SK-N-MC (cell line): ENCODE data around the gene MAP4K4.

Experiments used
- DNase-seq: peaks from one replicate; pipeline ENCODE4 v3.0.0-alpha.2; 2011; ENCODE audit warnings: low read depth, low spot score
- H3K27ac ChIP-seq: fragments of 200-600 bp; sonication (generic); 2 replicates; pipeline ENCODE4 v1.5.1; 2016; ENCODE audit warnings: mixed run types
- H3K36me3 ChIP-seq: fragments of 200-600 bp; sonication (generic); 2 replicates; pipeline ENCODE4 v1.6.1; 2017; ENCODE audit warnings: antibody characterized with exemption, low read length, mixed read lengths; ENCODE audit not compliant: insufficient read depth
- H3K4me3 ChIP-seq: fragments of 200-600 bp; sonication (generic); 2 replicates; pipeline ENCODE4 v1.5.1; 2016
- H3K9ac ChIP-seq: fragments of 200-600 bp; sonication (generic); 2 replicates; pipeline ENCODE4 v1.8.0; 2017; ENCODE audit warnings: mixed run types, mixed read lengths; ENCODE audit not compliant: insufficient read length
- H3K9me3 ChIP-seq: fragments of 200-600 bp; sonication (generic); 2 replicates; pipeline ENCODE4 v1.6.1; 2017; ENCODE audit warnings: low read depth, mild to moderate bottlenecking, antibody characterized with exemption, low read length, moderate library complexity, mixed read lengths
- EZH2 ChIP-seq: fragments of 200-600 bp; sonication (generic); IDR thresholded peaks from one replicate; pipeline ENCODE4 v1.6.1; 2017; ENCODE audit warnings: antibody characterized with exemption
- FOXP2 ChIP-seq: optimal IDR thresholded peaks from 2 replicates; pipeline ENCODE3; 2011; ENCODE audit warnings: mild to moderate bottlenecking, moderate library complexity; ENCODE audit not compliant: insufficient read depth; ENCODE audit errors: extremely low read length, control extremely low read depth
- POLR2AphosphoS5 ChIP-seq: IDR thresholded peaks from 2 replicates; pipeline ENCODE4 v1.6.1; 2012; ENCODE audit warnings: mild to moderate bottlenecking, low read depth, low read length, borderline replicate concordance

The MAP4K4 gene

DNA sequence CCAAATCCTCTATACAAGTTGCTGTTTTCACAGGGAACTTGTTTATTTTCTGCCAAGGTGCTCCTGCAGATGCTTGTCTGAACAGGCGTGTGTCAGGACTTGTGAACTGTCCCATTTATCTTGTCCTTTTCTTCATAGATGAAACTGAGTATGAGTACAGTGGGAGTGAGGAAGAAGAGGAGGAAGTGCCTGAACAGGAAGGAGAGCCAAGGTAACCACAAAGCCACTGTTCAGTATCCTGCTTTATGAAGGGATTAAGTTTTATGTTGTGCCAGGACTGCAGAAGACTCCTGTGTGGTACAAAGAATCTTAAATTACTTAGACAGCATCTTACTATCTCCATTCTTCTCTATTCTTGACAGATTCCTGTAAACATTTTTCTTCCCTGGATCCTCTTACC is 145.0 kb downstream of the MAP4K4 start:
- Histone ChIP-seq H3K36me3 (peaks cover 75% of the 10 kb centered on the region), H3K9me3 (no peaks in the 10 kb centered on the region), H3K27ac (no peak overlapping the region), H3K4me3 (no peak overlapping the region), H3K9ac (no peak overlapping the region)
- no peak for DNase-seq
- TF ChIP-seq FOXP2: no peak
- no peak for TF ChIP-seq POLR2AphosphoS5
- no peak for TF ChIP-seq EZH2

DNA sequence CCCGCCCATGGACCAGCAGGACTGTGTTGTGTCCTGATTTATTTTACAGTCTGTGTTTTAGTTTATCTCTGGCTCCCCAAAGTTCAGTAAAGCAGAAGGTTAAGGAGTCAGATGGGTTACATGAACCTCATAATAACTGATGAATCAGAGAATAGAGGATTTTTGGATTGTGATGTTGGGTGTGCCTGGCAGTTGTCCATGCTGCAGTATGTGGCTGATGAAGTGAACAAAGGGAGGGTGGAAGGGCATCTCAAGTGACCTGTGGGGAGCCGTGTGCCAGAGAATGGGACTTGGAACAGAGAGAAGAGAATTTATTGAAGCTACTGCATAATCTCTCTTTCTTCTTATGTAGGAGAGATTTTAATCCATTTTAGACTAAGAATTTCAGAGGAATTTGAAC is 145.5 kb downstream of the MAP4K4 start:
- H3K9me3 ChIP-seq: no peaks in the 10 kb centered on the region
- H3K36me3 ChIP-seq: peaks cover 69% of the 10 kb centered on the region
- H3K27ac ChIP-seq: no peak overlapping the region
- no peak for TF ChIP-seq POLR2AphosphoS5
- TF ChIP-seq FOXP2: no peak
- TF ChIP-seq EZH2: no peak
- DNase-seq: no peak
- H3K4me3 ChIP-seq: no peak overlapping the region
- no peak overlapping the region for H3K9ac ChIP-seq

DNA sequence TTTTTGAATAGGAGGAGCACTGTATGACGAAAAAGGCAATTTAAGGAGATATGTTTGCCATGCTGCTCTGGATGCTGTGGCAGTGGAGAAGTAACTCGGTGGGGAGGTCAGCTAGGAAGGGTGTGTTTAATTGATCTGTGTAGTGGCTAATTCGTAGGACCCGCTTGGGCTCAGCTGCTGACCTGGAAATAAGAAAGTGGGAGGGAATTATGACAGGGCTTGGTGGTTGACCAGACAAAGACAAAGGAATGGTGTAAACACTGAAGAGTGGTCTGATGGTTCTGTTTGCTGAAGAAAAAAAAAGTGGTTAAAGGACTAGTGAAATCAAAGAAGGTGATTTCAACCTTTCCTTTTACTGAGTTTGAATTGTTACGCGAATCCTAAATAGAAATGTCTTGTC is 146.0 kb downstream of the MAP4K4 start:
- H3K27ac ChIP-seq: no peak overlapping the region
- TF ChIP-seq FOXP2: no peak
- no peaks in the 10 kb centered on the region for H3K9me3 ChIP-seq
- H3K4me3 ChIP-seq: no peak overlapping the region
- peaks cover 69% of the 10 kb centered on the region for H3K36me3 ChIP-seq
- H3K9ac ChIP-seq: no peak overlapping the region
- DNase-seq: no peak

DNA sequence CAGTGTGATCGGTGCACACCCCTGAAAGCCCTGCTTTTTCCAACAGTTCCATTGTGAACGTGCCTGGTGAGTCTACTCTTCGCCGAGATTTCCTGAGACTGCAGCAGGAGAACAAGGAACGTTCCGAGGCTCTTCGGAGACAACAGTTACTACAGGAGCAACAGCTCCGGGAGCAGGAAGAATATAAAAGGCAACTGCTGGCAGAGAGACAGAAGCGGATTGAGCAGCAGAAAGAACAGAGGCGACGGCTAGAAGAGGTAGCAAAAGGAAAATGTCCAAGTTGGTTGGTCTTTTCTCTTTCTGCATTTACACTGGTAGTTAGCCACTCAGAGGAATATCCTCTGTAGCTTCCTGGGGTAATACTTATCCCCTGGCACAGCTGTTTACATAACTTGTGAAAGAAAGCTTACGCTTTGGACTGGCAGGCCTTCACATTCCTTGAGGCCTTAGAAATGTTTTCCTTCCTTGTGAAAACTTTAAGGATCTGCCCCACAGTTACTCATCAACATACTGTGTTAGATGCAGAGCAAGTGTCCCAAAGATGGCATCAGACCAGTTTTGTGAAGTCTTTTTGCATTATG is 146.6 kb downstream of the MAP4K4 start:
- Histone ChIP-seq H3K36me3 (peaks cover 65% of the 10 kb centered on the region), H3K9me3 (no peaks in the 10 kb centered on the region), H3K9ac (no peak overlapping the region), H3K4me3 (no peak overlapping the region), H3K27ac (no peak overlapping the region)
- DNase-seq: no peak
- TF ChIP-seq EZH2: no peak
- TF ChIP-seq POLR2AphosphoS5: no peak
- TF ChIP-seq FOXP2: no peak

DNA sequence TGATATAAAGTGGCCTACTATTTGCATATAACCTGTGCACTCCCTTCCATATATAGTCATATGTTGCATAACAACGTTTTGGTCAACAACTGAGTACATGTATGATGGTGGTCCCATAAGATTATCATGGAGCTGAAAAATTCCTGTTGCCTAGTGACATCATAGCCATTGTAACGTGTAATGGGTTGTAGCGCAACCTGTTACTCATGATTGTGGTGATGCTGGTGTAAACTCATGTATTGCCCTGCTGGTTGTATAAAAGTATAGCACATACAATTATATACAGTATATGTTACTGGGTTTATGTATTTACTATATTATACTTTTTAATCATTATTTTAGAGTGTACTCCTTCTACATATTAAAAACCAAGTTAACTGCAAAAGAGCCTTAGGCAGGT is 149.5 kb downstream of the MAP4K4 start:
- TF ChIP-seq FOXP2 (no peak), POLR2AphosphoS5 (no peak), EZH2 (no peak)
- DNase-seq: no peak
- no peaks in the 10 kb centered on the region for H3K9me3 ChIP-seq
- H3K36me3 ChIP-seq: peaks cover 43% of the 10 kb centered on the region
- H3K9ac ChIP-seq: no peak overlapping the region
- H3K4me3 ChIP-seq: no peak overlapping the region
- H3K27ac ChIP-seq: no peak overlapping the region

DNA sequence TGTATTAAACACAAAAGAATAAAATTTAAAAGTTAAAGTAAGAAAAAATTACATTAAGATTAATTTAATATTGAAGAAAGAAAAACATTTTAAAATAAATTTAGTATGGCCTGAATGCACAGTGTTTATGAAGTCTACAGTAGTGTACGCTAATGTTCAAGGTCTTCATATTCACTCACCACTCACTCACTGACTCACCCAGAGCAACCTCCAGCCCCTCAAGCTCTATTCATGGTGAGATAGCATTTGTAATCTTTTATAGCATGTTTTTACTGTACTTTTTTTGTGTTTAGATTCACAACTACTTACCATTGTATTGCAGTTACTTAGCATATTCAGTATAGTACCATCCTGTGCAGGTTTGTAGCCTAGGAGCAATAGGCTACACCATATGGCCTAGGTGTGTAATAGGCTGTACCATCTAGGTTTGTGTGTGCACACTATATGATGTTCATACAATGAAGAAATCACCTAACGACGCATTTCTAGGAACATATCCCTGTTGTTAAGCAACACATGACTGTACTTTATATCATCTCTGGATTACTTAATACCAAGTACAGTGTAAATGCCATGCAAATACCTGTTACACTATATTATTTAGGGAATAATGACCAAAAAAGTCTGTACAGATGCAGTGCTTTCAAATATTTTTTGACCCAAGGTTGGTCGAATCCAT is 150.3 kb downstream of the MAP4K4 start:
- Histone ChIP-seq H3K36me3 (peaks cover 37% of the 10 kb centered on the region), H3K27ac (no peak overlapping the region), H3K9me3 (no peaks in the 10 kb centered on the region), H3K4me3 (no peak overlapping the region), H3K9ac (no peak overlapping the region)
- no peak for TF ChIP-seq FOXP2
- TF ChIP-seq POLR2AphosphoS5: no peak
- no peak for TF ChIP-seq EZH2
- DNase-seq: no peak

DNA sequence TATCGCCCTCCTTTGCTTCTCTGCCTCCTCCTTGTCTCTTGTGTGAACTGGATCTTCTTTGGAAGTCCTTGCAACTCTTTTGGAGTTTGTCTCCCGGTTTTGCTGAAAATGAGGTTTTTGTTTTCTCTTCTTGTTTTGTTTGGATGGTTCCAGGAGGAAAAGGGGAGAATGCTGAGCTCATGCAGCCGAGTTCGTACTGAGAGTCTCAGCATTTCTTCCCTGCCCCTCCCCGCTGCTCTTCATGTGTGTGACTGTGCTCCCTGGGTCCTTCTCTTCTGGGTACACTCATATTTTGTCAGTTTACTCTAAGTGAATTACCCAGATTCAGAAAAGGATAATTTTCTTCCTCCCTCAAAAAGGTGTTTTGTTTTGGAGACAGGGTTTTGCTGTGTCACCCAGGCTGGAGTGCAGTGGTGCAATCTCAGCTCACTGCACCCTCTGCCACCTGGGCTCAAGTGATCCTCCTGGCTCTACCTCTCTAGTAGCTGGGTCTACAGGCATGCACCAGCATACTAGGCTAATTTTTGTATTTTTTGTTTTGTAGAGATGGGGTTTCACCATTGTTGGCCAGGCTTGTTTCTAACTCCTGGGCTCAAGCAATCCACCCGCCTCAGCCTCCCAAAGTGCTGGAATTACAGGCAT is 151.4 kb downstream of the MAP4K4 start:
- Histone ChIP-seq H3K36me3 (peaks cover 37% of the 10 kb centered on the region), H3K27ac (no peak overlapping the region), H3K9me3 (no peaks in the 10 kb centered on the region), H3K4me3 (no peak overlapping the region), H3K9ac (no peak overlapping the region)
- TF ChIP-seq EZH2 (no peak), POLR2AphosphoS5 (no peak), FOXP2 (no peak)
- DNase-seq: no peak

DNA sequence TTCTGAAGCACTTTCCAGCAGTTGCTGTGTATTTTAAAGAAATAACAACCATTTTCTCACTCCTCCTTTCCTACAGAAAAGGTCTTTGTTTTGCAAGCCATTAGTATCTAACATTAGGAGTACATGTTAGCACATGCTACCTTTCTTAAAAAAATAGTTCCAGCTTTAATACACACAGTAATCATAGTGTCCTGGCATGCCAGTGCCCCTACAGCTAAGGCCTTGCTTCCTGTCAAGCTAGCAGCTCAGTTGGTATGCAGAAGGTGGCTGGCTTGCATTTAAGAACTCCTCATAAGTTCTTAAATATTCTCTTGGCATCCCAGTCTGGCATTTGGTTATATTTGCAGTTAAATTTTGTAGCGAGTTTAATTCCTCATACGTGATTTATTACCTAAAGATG is 152.9 kb downstream of the MAP4K4 start:
- H3K9me3 ChIP-seq: no peaks in the 10 kb centered on the region
- H3K4me3 ChIP-seq: no peak overlapping the region
- TF ChIP-seq FOXP2: no peak
- no peak for TF ChIP-seq EZH2
- no peak for TF ChIP-seq POLR2AphosphoS5
- H3K27ac ChIP-seq: no peak overlapping the region
- no peak overlapping the region for H3K9ac ChIP-seq
- H3K36me3 ChIP-seq: peaks cover 31% of the 10 kb centered on the region
- no peak for DNase-seq

DNA sequence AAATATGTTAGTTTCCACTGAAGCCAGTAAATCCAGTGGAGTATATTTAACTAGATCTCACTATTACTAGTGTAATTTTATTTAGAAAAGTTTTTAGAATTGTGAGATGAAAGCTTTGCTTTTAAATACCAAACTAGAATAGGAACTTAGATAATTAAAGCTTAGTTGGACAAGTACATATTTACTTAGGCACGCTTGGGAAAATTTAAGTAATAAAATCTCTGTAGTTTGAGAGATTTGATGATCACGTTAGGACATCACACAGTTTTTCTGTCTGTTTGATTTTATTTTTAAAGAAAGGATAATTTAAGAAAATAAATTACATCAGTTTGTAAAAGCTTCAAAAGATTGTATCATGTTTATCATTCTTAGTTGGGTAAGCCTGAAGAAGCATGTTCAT is 153.5 kb downstream of the MAP4K4 start:
- H3K36me3 ChIP-seq: peaks cover 32% of the 10 kb centered on the region
- H3K27ac ChIP-seq: no peak overlapping the region
- H3K9ac ChIP-seq: no peak overlapping the region
- TF ChIP-seq POLR2AphosphoS5 (no peak), FOXP2 (no peak), EZH2 (no peak)
- no peak for DNase-seq
- H3K9me3 ChIP-seq: no peaks in the 10 kb centered on the region
- H3K4me3 ChIP-seq: no peak overlapping the region
